HG02852 (cell line): Measurements from ENCODE around the gene ITGB1BP1.

Experiments
- ATAC-seq: cut with Tn5 transposase; IDR thresholded peaks from one replicate; pipeline ENCODE4 v1.9.1; 2021; ENCODE audit warnings: mild to moderate bottlenecking, moderate library complexity; ENCODE audit not compliant: unreplicated experiment

Gene ITGB1BP1

GRCh38 chr2:9354318-9354717 is 69.0 kb downstream of the ITGB1BP1 start:
- no peak for ATAC-seq
